ENCODE measurements around the gene SLC6A11.

SLC6A11 gene

GRCh38 chr3:10986592-10986991, 170.6 kb downstream of the SLC6A11 start:
- Mint-ChIP-seq H3K27me3 (peaks cover 43 to 57% of the 10 kb centered on the region in 2 donors), H3K36me3 (ENCODE audit: insufficient read depth) (peaks cover 3% of the 10 kb centered on the region), H3K4me1 (ENCODE audit: low read depth in 2 of 2) (peaks cover 0 to 2% of the 10 kb centered on the region in 2 donors), H3K4me3 (no peak overlapping the region), H3K9me3 (no peaks in the 10 kb centered on the region), H3K27ac (no peak overlapping the region)
- ATAC-seq (replicated peaks) (no peak), DNase-seq (no peak)

DNA sequence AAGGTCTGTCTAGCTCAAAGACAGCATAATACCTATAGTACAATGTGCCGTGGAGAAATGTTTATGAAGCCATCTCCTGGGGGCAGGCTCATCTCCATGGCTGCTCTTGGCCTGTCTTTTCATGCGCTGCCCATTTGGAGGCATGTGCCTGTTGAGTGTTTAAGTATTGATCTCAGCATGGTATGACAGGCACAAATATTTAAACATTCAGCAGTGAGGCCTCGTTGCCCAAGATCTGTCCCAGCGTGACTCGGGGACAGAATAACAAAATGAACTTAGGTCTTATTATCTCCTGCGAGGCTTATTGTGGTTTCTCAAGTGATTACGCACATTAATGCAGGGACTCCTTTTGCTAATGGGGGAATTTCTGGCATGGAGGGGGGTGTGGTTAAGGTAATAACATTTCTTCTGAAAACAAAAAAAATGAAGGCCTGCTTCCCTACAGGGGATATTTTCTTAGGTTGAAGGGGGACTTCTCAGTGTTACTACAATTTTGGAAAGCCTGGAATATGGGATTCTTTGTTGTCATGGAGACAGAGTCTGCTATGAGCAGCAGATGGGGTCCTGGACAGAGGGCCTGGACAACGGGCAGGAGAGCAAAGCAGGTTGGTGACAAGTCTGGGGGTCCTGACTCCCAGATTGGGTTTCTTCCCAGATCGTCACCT, 172.1 kb downstream of the SLC6A11 start:
- no peak for ATAC-seq (replicated peaks)
- H3K27me3 Mint-ChIP-seq = peaks cover 51 to 60% of the 10 kb centered on the region in 2 donors
- no peak for DNase-seq
- H3K27ac Mint-ChIP-seq = no peak overlapping the region
- no peak overlapping the region for H3K4me3 Mint-ChIP-seq
- H3K36me3 Mint-ChIP-seq (ENCODE audit: insufficient read depth) = no peaks in the 10 kb centered on the region
- H3K9me3 Mint-ChIP-seq = no peaks in the 10 kb centered on the region
- peaks cover 0 to 5% of the 10 kb centered on the region in 2 donors for H3K4me1 Mint-ChIP-seq (ENCODE audit: low read depth in 2 of 2)

GRCh38 chr3:10988991-10989484, 173.0 kb downstream of the SLC6A11 start:
- Mint-ChIP-seq H3K36me3 (ENCODE audit: insufficient read depth) (no peaks in the 10 kb centered on the region), H3K4me3 (no peak overlapping the region), H3K27ac (no peak overlapping the region), H3K27me3 (peaks cover 51 to 69% of the 10 kb centered on the region in 2 donors), H3K9me3 (no peaks in the 10 kb centered on the region), H3K4me1 (ENCODE audit: low read depth in 2 of 2) (peaks cover 0 to 5% of the 10 kb centered on the region in 2 donors)
- ATAC-seq (replicated peaks) = no peak
- no peak for DNase-seq
